Cerebellar cortex (tissue), 1 donor: ENCODE results near the gene RPS4Y1.
"Not testable (repeated sequence)": the region's sequence is repeated elsewhere in the genome, so short reads cannot be mapped to it uniquely, and the experiment has no call there.

Experiments used
- DNase-seq: peaks from one replicate; pipeline ENCODE4 v3.0.0-alpha.2; 2015; ENCODE audit warnings: low spot score

The RPS4Y1 gene

GRCh38 chrY:2841471-2841893, at the start of gene RPS4Y1:
TSS of gene RPS4Y1 (plus strand) at chrY:2841602. CDS start at chrY:2841625, 23 bp downstream.
- DNase-seq, result peak; percentile 78

DNA sequence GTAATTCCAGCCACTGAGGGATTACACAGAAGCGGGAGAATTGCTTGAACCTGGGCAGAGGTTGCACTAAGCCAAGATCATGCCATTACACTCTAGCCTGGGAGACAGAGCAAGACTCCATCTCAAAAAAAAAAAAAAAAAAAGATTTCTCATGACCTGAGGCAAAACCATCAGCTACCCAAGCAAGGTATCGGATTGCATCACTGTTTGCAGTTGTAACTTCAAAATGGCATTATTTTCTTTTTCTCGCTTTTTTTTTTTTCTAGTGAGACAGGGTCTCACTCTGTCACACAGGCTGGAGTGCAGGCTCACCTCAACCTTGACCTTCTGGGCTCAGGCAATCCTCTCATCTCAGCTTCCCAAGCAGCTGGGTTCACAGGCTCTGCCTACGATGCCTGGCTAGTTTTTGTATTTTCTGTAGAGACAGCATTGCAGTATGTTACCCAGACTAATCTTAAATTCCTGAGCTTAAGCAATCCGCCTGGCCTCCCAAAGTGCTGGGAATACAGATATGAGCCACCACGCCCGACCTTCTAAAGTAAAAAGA, 44.4 kb upstream of the RPS4Y1 start:
- DNase-seq, result no peak

GRCh38 chrY:2797991-2798390, 43.4 kb upstream of the RPS4Y1 start:
- no peak for DNase-seq

DNA sequence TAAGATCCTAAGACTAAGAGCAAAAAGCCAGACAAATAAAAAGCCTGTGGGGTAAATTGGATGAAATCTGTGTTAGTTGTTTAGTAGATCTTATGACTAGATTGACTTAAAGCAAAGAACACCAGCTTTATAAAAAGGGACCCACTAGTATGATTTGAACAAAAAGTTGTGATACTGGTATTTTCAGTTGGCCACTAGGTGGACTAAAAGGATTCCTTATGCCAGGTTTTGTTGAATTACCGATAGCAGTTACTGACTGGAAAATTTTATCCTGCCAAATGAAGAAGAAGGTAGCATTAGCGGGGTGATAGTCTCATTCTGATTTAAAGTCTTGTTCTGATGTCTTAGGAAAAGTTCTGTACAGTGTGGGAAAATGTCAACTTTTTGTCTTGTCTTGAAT, 41.2 kb upstream of the RPS4Y1 start:
- DNase-seq, result peak; percentile 11

- not testable (repeated sequence) for DNase-seq
These were observed 24.1 kb upstream of the RPS4Y1 start for GRCh38 chrY:2817146-2817896.

DNA sequence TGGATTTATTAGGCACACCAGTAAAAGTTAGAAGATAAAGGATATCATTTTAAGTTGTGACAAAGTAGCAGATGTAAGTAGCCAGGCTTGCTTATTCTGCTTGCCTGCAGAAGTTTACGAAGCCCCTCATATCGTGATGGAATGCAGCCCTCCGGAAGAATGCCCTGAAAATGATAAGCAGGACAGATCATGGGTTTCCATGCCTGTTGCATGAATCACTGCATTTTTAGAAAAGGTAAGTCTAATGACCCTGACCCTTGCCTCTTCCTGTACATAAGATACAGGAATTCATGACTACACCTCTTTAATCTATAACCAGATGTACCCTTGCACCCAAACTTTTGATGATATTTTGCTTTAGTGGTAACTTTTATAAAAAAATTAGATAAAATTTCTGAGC, 16.9 kb upstream of the RPS4Y1 start:
- DNase-seq, result no peak

DNA sequence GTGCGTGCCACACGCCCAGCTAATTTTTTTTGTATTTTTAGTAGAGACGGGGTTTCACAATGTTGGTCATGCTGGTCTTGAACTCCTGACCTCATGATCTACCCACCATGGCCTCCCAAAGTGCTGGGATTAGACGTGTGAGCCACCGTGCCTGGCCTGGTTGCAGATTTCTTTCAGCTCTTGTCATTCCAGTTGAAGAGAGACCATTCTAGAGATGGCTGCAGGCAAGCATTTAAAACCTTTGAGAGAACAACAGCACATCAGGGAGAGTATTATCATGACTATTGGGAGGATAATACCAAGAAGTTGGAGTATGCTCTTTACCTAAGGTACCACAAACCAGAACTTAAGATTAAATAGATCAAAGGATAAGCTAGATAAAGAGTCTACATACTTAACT, 12.9 kb upstream of the RPS4Y1 start:
- DNase-seq, result no peak

- no peak for DNase-seq
These were observed 6.2 kb upstream of the RPS4Y1 start for GRCh38 chrY:2835230-2835629.

GRCh38 chrY:2837078-2837477, 4.3 kb upstream of the RPS4Y1 start:
- no peak for DNase-seq

DNA sequence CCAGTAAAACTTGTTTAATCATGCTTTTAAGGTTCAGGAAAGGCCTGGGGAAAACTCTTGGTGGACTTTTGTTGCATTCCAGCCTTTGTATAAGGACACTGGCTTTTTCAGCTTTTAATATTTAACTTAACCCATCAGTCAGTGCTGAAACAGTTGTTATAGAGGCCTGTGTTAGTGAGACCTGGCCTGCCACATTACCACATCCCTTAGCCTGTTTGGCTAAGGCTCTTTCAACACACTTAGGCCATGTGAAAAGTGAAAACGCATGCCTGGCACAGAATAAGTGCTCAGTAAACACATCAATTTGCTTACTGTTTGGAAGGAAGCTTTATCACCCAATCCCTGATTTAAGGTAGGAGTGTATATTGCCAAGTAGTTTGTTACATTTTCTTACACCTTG, 3.5 kb upstream of the RPS4Y1 start:
- no peak for DNase-seq

DNA sequence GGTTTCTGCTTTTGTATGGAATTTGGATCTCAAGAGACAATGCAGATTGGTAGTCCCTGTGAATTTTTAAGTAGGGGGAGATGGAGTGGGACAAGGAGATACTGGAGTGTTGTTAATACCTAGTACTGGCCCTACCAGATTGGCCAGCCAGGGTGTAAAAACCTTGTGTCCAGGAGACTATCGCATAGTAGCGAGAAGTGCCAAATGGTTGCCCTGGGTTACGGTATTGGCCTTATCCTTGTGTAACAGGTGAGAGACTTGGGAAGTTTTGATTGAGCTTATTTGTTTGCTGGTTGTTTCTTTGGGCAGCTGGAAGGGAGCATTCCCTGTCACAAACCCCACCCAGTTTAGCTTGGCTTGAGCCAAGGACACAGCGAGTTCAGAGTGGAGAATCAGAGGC, 5.4 kb downstream of the RPS4Y1 start:
- DNase-seq, result no peak

- no peak for DNase-seq
These were observed 7.0 kb downstream of the RPS4Y1 start for GRCh38 chrY:2848384-2848783.

GRCh38 chrY:2849368-2849767, 8.0 kb downstream of the RPS4Y1 start:
- DNase-seq, result no peak

DNA sequence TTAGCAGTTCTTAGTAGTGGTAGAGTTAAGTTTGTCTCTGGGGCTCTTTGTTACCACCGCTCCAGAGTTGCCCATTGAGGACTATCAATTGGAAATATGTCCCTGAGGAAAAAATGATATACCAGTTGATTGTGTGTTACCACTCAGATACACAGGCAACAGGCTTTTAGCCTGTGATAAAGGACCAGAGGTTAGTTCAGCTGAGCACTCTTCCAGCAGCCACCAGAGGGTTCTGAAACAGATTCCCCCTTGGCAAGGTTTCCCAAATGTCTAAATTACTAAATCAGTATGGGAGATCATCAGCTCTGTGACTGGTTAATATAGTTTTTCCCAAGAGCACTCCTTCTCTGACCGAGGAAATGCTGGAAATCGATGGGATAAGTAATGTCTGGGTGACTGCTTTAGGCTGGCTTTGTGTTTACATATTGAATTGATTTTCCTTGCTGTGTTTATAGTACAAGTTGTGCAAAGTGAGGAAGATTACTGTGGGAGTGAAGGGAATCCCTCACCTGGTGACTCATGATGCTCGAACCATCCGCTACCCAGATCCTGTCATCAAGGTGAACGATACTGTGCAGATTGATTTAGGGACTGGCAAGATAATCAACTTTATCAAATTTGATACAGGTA, 12.9 kb downstream of the RPS4Y1 start:
- DNase-seq, result no peak

DNA sequence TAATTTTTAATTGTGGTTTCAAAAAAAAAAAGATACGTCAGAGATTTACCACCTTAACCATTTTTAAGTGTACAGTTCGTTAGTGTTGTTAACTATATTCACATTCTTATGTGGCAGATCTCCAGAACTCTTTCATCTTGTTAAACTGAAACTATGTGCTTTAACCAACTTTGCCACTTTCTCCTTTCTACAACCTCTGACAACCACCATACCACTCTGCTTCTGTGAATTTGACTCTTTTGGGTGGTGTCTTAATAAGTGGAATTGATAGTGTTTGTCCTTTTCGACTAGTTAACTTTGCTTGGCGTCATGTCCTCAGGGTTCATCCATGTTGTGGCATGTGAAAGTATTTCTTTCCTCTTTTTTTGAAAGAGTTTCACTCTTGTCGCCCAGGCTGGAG, 15.7 kb downstream of the RPS4Y1 start:
- no peak for DNase-seq

DNA sequence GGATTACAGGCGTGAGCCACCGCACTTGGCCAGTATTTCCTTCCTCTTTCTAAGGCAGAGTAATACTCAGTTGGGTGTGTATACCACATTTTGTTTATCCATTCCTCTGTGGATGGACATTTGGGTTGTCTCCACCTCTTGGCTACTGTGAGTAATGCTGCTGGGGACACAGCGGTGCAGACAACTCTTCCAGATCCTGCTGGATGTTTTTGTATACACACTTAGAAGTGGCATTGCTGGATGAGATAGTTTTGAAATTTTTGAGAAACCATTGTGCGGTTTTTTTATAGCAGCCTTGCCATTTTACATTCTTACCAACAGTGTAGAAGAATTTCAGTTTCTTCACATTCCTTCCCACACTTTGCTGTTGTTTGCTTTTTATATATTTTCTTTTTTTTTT, 16.3 kb downstream of the RPS4Y1 start:
- DNase-seq, result no peak

DNA sequence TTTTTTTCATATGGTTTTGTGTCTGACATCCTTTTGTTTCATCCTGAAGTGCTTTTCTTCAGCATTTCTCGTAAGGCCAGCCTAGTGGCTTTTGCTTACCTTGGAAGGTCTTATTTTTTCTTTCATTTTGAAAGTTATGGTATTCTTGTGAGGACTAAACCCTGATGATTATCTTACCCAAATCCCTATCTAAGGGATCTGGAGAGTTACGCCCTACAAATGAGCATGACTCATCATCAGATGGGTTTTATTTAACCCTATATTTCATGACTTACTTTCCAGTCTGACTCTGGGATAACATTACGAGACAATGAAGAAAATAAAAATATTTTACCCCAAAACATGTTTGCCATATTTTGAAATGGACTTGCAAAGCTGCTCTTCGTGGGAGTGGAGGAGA, 18.4 kb downstream of the RPS4Y1 start:
- DNase-seq, result no peak

DNA sequence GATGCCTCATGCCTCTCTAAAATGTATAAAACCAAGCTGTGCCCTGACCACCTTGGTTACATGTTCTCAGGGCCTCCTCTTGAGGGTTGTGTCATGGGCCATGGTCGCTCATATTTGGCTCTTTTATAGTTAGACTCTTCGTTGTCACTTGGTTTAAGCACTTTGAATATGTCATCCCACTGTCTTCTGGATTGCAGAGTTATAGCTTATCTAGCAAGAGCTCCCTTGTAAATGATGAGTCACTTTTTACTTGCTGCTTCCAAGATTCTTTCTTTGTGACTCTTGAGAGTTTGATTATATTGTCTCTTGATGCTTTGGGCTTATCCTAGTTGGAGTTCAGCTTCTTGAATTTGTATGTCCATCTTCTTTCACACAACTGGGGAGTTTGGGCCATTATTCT, 19.1 kb downstream of the RPS4Y1 start:
- no peak for DNase-seq

DNA sequence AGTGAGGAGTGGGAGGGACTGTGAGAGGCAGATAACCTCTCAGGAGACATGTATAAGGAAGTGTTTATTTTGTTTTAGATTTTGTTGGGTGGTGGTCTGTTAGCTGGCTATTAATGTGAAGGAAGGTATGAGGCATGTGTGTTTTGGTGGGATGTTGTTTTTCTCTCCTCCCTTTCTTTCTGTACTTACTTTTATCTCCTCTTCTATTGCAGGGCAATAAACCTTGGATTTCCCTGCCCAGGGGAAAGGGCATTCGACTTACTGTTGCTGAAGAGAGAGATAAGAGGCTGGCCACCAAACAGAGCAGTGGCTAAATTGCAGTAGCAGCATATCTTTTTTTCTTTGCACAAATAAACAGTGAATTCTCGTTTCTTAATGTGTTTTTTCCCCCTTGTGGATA, 25.2 kb downstream of the RPS4Y1 start:
- no peak for DNase-seq

- DNase-seq, result no peak
These were observed 26.1 kb downstream of the RPS4Y1 start for GRCh38 chrY:2867469-2867868.

- no peak for DNase-seq
These were observed 26.7 kb downstream of the RPS4Y1 start for GRCh38 chrY:2868035-2868607.

GRCh38 chrY:2872234-2872633, 30.8 kb downstream of the RPS4Y1 start:
- DNase-seq, result not testable (repeated sequence)

GRCh38 chrY:2874211-2874610, 32.8 kb downstream of the RPS4Y1 start:
- DNase-seq, result no peak
